GM12872 (cell line): ENCODE measurements around the gene MCOLN2.
A peak's percentile ranks its signal among the peaks of the same experiment; 100 is the strongest.

ENCODE experiments used
- CTCF ChIP-seq: IDR thresholded peaks from 3 replicates; pipeline ENCODE4 v1.5.1; 2011; ENCODE audit warnings: low read depth, mild to moderate bottlenecking, low read length, moderate library complexity; ENCODE audit not compliant: insufficient read depth

The MCOLN2 gene

GRCh38 chr1:84949664-84950063, 47.2 kb downstream of the MCOLN2 start:
- no peak for TF ChIP-seq CTCF

DNA sequence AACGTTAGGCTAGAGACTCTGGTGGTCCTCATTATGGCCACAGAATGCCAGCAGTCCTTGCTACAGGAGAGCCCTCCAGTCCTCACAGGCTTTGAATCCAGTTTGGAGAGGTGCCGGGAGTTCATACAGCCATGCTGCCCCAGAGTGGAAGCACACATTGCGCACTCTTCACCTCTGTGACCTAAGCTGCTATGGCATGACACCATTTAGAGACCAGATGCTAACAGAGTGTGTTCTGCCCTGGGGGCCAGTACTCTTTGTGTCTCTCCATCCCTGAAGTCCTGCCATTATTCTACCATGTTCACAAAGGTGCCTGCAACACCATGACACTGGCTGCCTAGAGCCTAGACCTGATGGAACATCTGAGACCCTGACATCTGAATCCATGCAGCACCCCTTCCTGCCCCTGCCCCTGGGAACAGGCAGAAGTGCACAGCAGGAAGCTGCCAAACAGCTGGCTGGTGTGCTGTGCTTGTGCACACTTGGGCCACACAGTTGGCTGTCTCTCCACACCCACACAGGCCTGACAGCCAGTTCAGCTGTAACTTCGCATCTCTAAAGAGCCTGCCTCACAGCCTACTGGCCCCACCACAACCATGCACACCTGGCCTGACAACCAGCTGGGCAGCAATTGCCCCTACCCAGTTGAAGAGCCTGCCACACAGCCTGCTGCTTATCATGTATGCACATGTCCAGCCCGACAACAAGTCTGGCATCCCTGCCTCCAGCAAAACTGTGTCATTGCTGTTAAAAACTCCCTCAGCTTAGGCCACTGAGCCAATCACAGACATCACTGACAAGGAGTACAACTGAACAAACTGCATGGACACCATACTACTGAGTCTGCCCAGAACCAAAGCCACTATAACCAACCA, 49.1 kb downstream of the MCOLN2 start:
- no peak for TF ChIP-seq CTCF

DNA sequence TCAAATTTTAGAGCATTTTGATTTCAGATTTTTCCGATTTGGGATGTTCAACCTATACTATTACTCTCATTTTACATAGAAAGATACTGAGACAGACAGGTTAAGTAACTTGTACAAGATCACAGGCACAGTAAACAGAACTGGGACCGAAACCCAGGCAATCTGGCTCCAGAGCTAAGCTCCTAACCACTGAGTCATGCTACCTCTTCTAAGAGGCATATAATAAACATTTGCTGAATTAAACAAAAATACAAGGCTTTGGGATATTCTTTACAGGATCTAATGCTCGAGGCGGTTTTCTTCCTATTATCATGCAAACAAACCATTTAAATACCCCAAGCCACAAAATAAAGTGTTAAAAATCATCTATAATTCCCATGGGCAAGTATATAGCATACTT, 50.3 kb downstream of the MCOLN2 start:
- TF ChIP-seq CTCF: no peak

GRCh38 chr1:84944767-84945486, 52.0 kb downstream of the MCOLN2 start:
- TF ChIP-seq CTCF: peak; percentile 65

GRCh38 chr1:84941843-84942242, 55.1 kb downstream of the MCOLN2 start:
- TF ChIP-seq CTCF: no peak

DNA sequence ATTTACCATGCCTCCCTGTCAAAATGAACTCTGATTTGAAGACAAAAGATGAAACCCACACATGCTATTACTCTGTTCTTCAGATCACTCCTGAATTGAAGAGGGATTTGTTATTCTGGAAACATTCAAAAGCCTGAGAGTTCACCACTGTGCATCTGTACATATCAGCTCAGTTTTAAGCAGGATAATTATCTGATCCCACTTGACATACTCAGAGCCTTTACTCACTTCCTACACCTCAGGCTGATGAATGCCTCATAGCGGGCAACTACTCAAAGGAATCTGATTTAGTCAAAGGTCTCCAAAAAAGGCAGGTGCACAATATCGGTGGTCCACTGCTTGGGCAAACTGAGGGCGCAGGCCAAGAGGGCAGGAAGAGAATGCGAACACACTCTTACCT, 56.4 kb downstream of the MCOLN2 start:
- no peak for TF ChIP-seq CTCF

GRCh38 chr1:84939761-84940160, 57.2 kb downstream of the MCOLN2 start:
- TF ChIP-seq CTCF: no peak
